Large intestine (tissue), 3 donors: Measurements from ENCODE around the gene CDK3. TPM values are rescaled to one million over a fixed set of nuclear protein-coding genes. Genes with fewer than 3 reads are reported as not detected.
A peak's percentile ranks its signal among the peaks of the same experiment; 100 is the strongest.

Source experiments
- DNase-seq, 2 donors: peaks; one replicate each; pipeline versions ENCODE4 v3.0.0 to v3.0.0-alpha.2; 2013
- H3K27ac ChIP-seq: one replicate; pipeline ENCODE4 v1.5.1; 2013; ENCODE audit warnings: low read length
- H3K27me3 ChIP-seq: 2 replicates; pipeline ENCODE4 v1.6.1; 2013; ENCODE audit warnings: low read length; ENCODE audit not compliant: control insufficient read depth, insufficient read depth
- H3K36me3 ChIP-seq: 2 replicates; pipeline ENCODE4 v1.6.1; 2013; ENCODE audit warnings: low read length; ENCODE audit not compliant: control insufficient read depth, insufficient read depth
- H3K4me1 ChIP-seq: one replicate; pipeline ENCODE4 v1.6.1; 2013; ENCODE audit warnings: low read length; ENCODE audit not compliant: control insufficient read depth, insufficient read depth
- H3K4me3 ChIP-seq: one replicate; pipeline ENCODE4 v1.5.1; 2013; ENCODE audit warnings: low read length
- H3K9me3 ChIP-seq: one replicate; pipeline ENCODE4 v1.6.1; 2013; ENCODE audit warnings: mild to moderate bottlenecking, low read depth, low read length, moderate library complexity; ENCODE audit not compliant: control insufficient read depth
- WGBS: methylation state at CpG from one replicate; pipeline ENCODE4 v1.1.5; 2013; ENCODE audit warnings: low lambda C conversion rate; ENCODE audit not compliant: insufficient coverage; 5-methylcytosine and 5-hydroxymethylcytosine counted together
- polyA plus RNA-seq: library from polyadenylated mRNA; unstranded; fragments of 120-200 nt; gene quantifications from one replicate; pipeline ENCODE4 v1.2.1, GENCODE V29; 2013

The CDK3 gene
- polyA plus RNA-seq, 1 donor: 14.9 TPM

DNA sequence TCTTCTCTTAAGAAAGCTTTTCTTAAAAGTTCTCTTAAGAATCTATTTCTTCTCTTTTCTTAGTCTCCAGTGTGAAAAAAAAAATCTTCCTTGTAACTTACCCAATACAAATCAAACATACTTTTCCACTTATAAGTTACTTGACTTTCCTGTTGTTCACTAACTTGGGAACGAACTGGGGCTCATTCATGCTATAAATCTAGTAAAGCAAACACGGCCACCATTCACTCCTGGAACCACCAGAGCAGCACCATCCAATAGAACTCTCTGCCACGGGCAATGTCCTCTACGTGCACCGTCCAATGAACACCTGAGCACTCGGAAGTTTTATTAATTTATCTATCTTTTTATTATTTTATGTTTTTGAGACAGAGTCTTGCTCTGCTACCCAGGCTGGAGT is 50.9 kb downstream of the CDK3 start:
- WGBS: no CpG with 5 or more reads among the region's 6 CpGs
- H3K27ac ChIP-seq: peak overlapping the region; percentile 82
- H3K4me1 ChIP-seq: peaks cover 22% of the 10 kb centered on the region
- H3K4me3 ChIP-seq: no peak overlapping the region
- no peaks in the 10 kb centered on the region for H3K9me3 ChIP-seq
- no peaks in the 10 kb centered on the region for H3K27me3 ChIP-seq
- DNase-seq: no peak
- peaks cover 81% of the 10 kb centered on the region for H3K36me3 ChIP-seq

DNA sequence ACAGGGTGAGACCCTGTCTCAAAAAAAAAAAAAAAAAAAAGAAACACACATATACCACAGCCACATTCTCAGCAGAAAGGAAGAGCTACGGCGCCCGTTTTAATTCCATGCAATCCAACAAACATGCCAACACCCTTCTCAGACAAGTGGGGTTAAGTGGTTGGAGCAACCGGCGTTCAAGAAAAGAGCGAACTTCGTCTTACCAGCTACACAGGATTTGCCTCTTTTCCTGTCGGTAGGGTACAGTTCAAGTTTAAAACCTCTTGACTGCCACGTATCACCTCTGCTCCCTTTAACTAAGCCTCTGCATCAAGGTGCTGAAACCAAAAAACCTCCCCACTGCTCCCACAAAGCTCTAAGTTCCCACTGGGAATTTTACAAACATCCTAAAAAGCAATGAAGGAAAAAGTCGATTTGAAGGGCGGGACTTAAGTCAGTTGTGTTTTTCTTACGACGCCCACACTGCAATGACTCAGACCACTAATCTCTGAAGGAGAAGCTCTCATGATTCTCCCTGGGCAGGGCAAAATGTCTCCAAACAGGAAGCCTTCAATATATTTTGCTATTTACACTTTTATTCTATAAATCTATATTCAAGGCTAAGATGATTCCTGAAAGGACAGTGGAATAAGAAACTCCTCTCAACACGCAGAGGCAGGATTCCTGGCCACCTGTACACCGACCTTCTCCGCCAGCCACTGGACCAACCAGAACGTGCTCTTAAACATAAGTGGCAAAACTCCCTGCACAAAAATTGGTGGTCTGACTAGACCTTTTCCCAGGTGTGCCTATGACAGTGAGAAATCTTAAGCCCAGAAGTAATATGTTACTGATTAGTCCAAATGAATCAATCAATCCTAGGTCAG is 52.8 kb downstream of the CDK3 start:
- peaks cover 22% of the 10 kb centered on the region for H3K4me1 ChIP-seq
- no peaks in the 10 kb centered on the region for H3K27me3 ChIP-seq
- H3K27ac ChIP-seq: no peak overlapping the region
- no peak overlapping the region for H3K4me3 ChIP-seq
- WGBS: 80% methylated on average over 2 of the region's 17 CpGs
- H3K36me3 ChIP-seq: peaks cover 84% of the 10 kb centered on the region
- DNase-seq: no peak
- H3K9me3 ChIP-seq: no peaks in the 10 kb centered on the region

DNA sequence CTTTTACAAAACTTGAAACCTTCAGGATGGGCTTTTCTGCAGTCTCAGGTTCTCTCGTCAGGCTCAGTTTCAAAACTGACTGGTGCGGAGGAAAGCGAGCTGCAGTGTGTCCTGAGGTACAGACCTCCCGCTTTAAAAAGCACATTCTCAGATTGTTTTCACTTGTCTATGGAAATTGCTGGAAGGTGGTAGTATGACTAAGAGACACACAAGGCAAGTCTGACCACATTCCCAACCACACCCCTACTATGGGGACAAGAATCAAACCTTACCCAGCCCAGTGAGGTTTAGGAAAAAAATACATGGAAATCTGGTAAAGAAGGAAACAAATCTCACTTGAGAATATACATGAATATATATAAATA is 53.4 kb downstream of the CDK3 start:
- no CpG with 5 or more reads among the region's 4 CpGs for WGBS
- H3K36me3 ChIP-seq: peaks cover 84% of the 10 kb centered on the region
- no peaks in the 10 kb centered on the region for H3K27me3 ChIP-seq
- no peaks in the 10 kb centered on the region for H3K9me3 ChIP-seq
- no peak for DNase-seq
- peaks cover 22% of the 10 kb centered on the region for H3K4me1 ChIP-seq
- H3K4me3 ChIP-seq: no peak overlapping the region
- H3K27ac ChIP-seq: no peak overlapping the region

Other genes with a start within 250 kb of the CDK3 start
- 61.0 TPM for gene GALK1, start 235.7 kb upstream of the CDK3 start, polyA plus RNA-seq
- 35.7 TPM for gene UNK, start 216.0 kb upstream of the CDK3 start, polyA plus RNA-seq
- 55.8 TPM for gene UNC13D, start 156.5 kb upstream of the CDK3 start, polyA plus RNA-seq
- gene WBP2, start 145.5 kb upstream of the CDK3 start, polyA plus RNA-seq: 107 TPM
- 9.8 TPM for gene TRIM47, start 122.3 kb upstream of the CDK3 start, polyA plus RNA-seq
- 18.7 TPM for gene TRIM65, start 103.9 kb upstream of the CDK3 start, polyA plus RNA-seq
- 62.1 TPM for gene MRPL38, start 96.0 kb upstream of the CDK3 start, polyA plus RNA-seq
- 52.1 TPM for gene FBF1, start 59.8 kb upstream of the CDK3 start, polyA plus RNA-seq
- 64.6 TPM for gene ACOX1, start 21.7 kb upstream of the CDK3 start, polyA plus RNA-seq
- gene TEN1, start 21.6 kb upstream of the CDK3 start, polyA plus RNA-seq: 24.5 TPM
- gene EVPL, start 26.5 kb downstream of the CDK3 start, polyA plus RNA-seq: 63.2 TPM
- 65.2 TPM for gene SRP68, start 71.7 kb downstream of the CDK3 start, polyA plus RNA-seq
- 0.93 TPM for gene GALR2, start 73.9 kb downstream of the CDK3 start, polyA plus RNA-seq
- 23.7 TPM for gene ZACN, start 78.3 kb downstream of the CDK3 start, polyA plus RNA-seq
- 97.8 TPM for gene EXOC7, start 102.9 kb downstream of the CDK3 start, polyA plus RNA-seq
- 1.2 TPM for gene FOXJ1, start 140.4 kb downstream of the CDK3 start, polyA plus RNA-seq
- 19.2 TPM for gene RNF157, start 239.6 kb downstream of the CDK3 start, polyA plus RNA-seq